Nephron (organoid): ENCODE data around the gene ARHGEF28.

Source experiments
- H3K27ac Mint-ChIP-seq, 3 experiments: 2 replicates each; pipeline ENCODE4 v1.8.0; 2020; ENCODE audit warnings: mixed read lengths in 3 of 3, mild to moderate bottlenecking in 2 of 3, moderate library complexity in 1 of 3
- H3K27me3 Mint-ChIP-seq: 2 replicates; pipeline ENCODE4 v1.8.0; 2021; ENCODE audit warnings: low read depth, mild to moderate bottlenecking, moderate library complexity, mixed read lengths
- H3K36me3 Mint-ChIP-seq: 2 replicates; pipeline ENCODE4 v1.8.0; 2020; ENCODE audit warnings: low read depth, mixed read lengths
- H3K4me1 Mint-ChIP-seq: 2 replicates; pipeline ENCODE4 v1.8.0; 2020; ENCODE audit warnings: mixed read lengths
- H3K4me3 Mint-ChIP-seq, 3 experiments: 2 replicates each; pipeline ENCODE4 v1.8.0; 2020; ENCODE audit warnings: mild to moderate bottlenecking in 3 of 3, mixed read lengths in 3 of 3, moderate library complexity in 2 of 3
- H3K9me3 Mint-ChIP-seq: 2 replicates; pipeline ENCODE4 v1.8.0; 2020; ENCODE audit warnings: mixed read lengths
- CTCF ChIP-seq, 3 experiments: fragments of 200-600 bp; sonication (generic); IDR thresholded peaks; one replicate each; pipeline ENCODE4 v1.5.0; 2021; ENCODE audit warnings: antibody characterized with exemption in 3 of 3; ENCODE audit not compliant: unreplicated experiment in 3 of 3

The ARHGEF28 gene

GRCh38 chr5:73835726-73836125 is 209.7 kb downstream of the ARHGEF28 start:
- no peaks in the 10 kb centered on the region for H3K4me1 Mint-ChIP-seq
- no peak for TF ChIP-seq CTCF (IDR thresholded peaks at IDR 0.05; ENCODE audit: unreplicated experiment in 3 of 3)
- H3K4me3 Mint-ChIP-seq: no peak overlapping the region
- peaks cover 11% of the 10 kb centered on the region for H3K9me3 Mint-ChIP-seq
- peaks cover 46% of the 10 kb centered on the region for H3K36me3 Mint-ChIP-seq
- H3K27me3 Mint-ChIP-seq: no peaks in the 10 kb centered on the region
- H3K27ac Mint-ChIP-seq: no peak overlapping the region

DNA sequence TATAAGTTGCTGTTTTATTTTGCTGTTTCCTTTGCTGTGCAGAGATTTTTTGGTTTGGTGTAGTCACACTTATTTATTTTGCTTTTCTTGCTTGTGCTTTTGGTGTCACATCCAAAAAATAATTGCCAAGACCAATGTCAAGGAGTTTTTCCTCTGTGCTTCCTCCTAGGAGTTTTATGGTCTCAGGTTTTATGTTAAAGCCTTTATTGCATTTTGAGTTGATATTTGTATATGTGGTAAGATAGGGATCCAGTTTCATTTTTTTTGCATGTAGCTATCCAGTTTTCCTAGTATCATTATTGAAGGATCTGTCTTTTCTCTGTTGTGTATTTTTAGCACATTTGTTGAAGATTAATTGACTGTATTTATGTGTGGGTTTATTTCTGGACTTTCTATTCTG is 210.6 kb downstream of the ARHGEF28 start:
- Mint-ChIP-seq H3K4me3 (no peak overlapping the region), H3K27me3 (no peaks in the 10 kb centered on the region), H3K27ac (no peak overlapping the region), H3K36me3 (peaks cover 49% of the 10 kb centered on the region), H3K9me3 (peaks cover 11% of the 10 kb centered on the region), H3K4me1 (no peaks in the 10 kb centered on the region)
- TF ChIP-seq CTCF (IDR thresholded peaks at IDR 0.05; ENCODE audit: unreplicated experiment in 3 of 3): no peak

- peaks cover 38% of the 10 kb centered on the region for H3K36me3 Mint-ChIP-seq
- no peak overlapping the region for H3K27ac Mint-ChIP-seq
- H3K9me3 Mint-ChIP-seq: peaks cover 11% of the 10 kb centered on the region
- no peak overlapping the region for H3K4me3 Mint-ChIP-seq
- no peak for TF ChIP-seq CTCF (IDR thresholded peaks at IDR 0.05; ENCODE audit: unreplicated experiment in 3 of 3)
- no peaks in the 10 kb centered on the region for H3K27me3 Mint-ChIP-seq
- H3K4me1 Mint-ChIP-seq: no peaks in the 10 kb centered on the region
These were observed 212.9 kb downstream of the ARHGEF28 start for GRCh38 chr5:73838901-73839300.

GRCh38 chr5:73841641-73842040 is 215.6 kb downstream of the ARHGEF28 start:
- Mint-ChIP-seq H3K27ac (no peak overlapping the region), H3K9me3 (peaks cover 4% of the 10 kb centered on the region), H3K36me3 (peaks cover 22% of the 10 kb centered on the region), H3K4me3 (no peak overlapping the region), H3K27me3 (no peaks in the 10 kb centered on the region), H3K4me1 (no peaks in the 10 kb centered on the region)
- TF ChIP-seq CTCF (IDR thresholded peaks at IDR 0.05; ENCODE audit: unreplicated experiment in 3 of 3): no peak

DNA sequence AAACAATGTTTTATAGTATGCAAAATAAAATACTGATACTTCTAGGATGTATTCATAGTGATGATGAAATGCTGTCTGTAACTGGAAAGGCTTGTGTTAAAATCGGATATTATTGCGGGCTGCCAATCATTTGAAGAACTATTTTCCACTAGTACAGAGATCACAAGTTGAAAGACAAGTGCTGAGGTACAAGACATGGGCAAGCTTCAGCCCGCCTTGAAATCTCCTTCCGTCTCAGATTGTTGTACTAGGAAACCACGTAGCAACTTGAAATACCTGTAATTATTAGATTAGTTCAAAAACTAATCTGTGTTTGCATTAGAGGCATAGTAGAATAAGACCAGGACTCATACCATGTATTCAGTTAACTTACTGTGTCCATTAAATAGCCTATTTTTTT is 218.2 kb downstream of the ARHGEF28 start:
- TF ChIP-seq CTCF (IDR thresholded peaks at IDR 0.05; ENCODE audit: unreplicated experiment in 3 of 3): no peak
- no peaks in the 10 kb centered on the region for H3K27me3 Mint-ChIP-seq
- peaks cover 7% of the 10 kb centered on the region for H3K36me3 Mint-ChIP-seq
- no peaks in the 10 kb centered on the region for H3K4me1 Mint-ChIP-seq
- H3K4me3 Mint-ChIP-seq: no peak overlapping the region
- H3K9me3 Mint-ChIP-seq: no peaks in the 10 kb centered on the region
- no peak overlapping the region for H3K27ac Mint-ChIP-seq

DNA sequence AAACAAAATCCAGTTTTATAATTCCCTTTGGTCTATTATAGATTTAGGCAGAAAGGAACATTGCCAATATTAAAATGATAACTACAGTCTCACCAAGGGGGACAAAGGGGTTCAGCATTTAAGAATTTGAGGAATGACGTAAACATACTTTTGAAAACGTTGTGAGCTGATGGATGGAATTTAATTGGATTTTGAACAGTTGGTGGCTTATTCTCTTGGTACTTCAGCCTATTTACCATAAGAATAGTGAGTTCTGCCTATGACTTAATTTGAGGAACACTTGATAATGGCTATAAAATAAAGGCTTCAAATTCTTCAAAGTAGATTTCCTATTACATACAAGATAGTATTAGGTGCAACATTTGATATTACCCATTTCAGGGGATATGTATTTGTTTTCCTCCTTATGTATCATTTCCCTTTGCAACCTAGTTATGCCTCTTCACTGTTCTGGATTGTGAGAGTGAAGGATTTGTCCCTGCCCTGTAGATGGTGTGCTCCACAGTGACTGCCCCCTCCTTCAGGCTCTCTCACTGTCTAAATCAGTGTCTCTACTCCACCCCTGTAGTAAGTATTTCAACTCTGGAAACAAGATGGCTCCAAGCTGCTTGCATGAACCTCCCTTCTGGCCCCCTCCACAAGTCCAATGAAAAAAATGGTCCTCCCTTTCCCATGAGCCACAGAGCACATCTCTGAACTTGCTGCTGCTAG is 225.6 kb downstream of the ARHGEF28 start:
- H3K27me3 Mint-ChIP-seq: no peaks in the 10 kb centered on the region
- no peak overlapping the region for H3K4me3 Mint-ChIP-seq
- no peaks in the 10 kb centered on the region for H3K4me1 Mint-ChIP-seq
- H3K36me3 Mint-ChIP-seq: peaks cover 13% of the 10 kb centered on the region
- no peaks in the 10 kb centered on the region for H3K9me3 Mint-ChIP-seq
- no peak for TF ChIP-seq CTCF (IDR thresholded peaks at IDR 0.05; ENCODE audit: unreplicated experiment in 3 of 3)
- peak overlapping the region in 1 of 3 experiments; percentile 3 for H3K27ac Mint-ChIP-seq
